BJ (cell line): Measurements from ENCODE around the gene LCTL. TPM values are rescaled to one million over a fixed set of nuclear protein-coding genes. Genes with fewer than 3 reads are reported as not detected.
A peak's percentile ranks its signal among the peaks of the same experiment; 100 is the strongest.

Experiments used
- CTCF ChIA-PET: fragments of 350-600 bp; formaldehyde crosslinking; extraction: SDS; loops from one replicate; lab custom pipeline; 2021; ENCODE audit warnings: antibody characterized with exemption, inconsistent platforms; lab: Yijun Ruan, JAX
- POLR2A ChIA-PET: fragments of 300-600 bp; sonication (Branson Sonifier 250); formaldehyde crosslinking; extraction: SDS; loops from one replicate; lab custom pipeline; 2021; ENCODE audit warnings: antibody characterized with exemption; lab: Charles Lee
- DNase-seq: peaks from one replicate; pipeline ENCODE4 v3.0.0-alpha.2; 2011; ENCODE audit warnings: low read depth
- H3K27me3 ChIP-seq: 2 replicates; pipeline ENCODE4 v1.6.0; 2011; ENCODE audit warnings: low read length; ENCODE audit not compliant: control insufficient read depth, insufficient read depth
- H3K36me3 ChIP-seq: 2 replicates; pipeline ENCODE4 v1.5.1; 2011; ENCODE audit warnings: low read length; ENCODE audit not compliant: control insufficient read depth, insufficient read depth
- H3K4me3 ChIP-seq: 2 replicates; pipeline ENCODE4 v1.5.1; 2011; ENCODE audit warnings: low read depth, mild to moderate bottlenecking, control low read depth, low read length
- polyA plus RNA-seq: library from polyadenylated mRNA; depleted of rRNA; stranded (reverse); fragments of >200 nt; gene quantifications from 2 replicates; pipeline ENCODE4 v1.2.3, GENCODE V29; 2011
- TF ChIP-seq, protein P1 (sequence below): IDR thresholded peaks from 2 replicates; pipeline ENCODE4 v1.5.1; 2011; ENCODE audit warnings: low read depth, mild to moderate bottlenecking, control low read depth, inconsistent platforms, low read length, moderate library complexity; ENCODE audit not compliant: insufficient read depth

Gene LCTL
- polyA plus RNA-seq, 1 experiment, result 0.17 TPM

DNA sequence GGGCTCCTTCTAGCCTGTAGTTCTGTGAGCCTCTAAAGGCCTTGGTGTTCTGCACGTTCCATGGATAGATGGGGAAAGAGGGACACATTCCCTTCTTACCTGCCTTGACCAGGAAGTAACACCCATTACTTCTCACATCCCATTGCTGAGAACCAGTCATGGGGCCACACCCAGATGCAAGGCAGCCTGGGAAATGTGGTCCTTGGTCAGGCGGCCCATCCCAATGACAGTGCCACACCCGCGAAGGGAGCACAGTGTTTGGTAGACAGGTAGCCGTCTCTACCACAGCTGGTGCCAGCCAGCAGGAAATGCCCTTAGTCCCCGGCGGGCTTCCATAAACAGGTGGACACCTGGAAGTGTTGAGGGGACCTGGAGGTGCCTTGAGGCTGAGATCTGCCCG is 23.2 kb upstream of the LCTL start:
- DNase-seq, result no peak
- Histone ChIP-seq H3K36me3 (no peaks in the 10 kb centered on the region), H3K4me3 (no peak overlapping the region), H3K27me3 (peaks cover 18% of the 10 kb centered on the region)
- CTCF ChIA-PET, result no interaction called here
- POLR2A ChIA-PET, result no interaction called here
- TF ChIP-seq, protein P1, sequence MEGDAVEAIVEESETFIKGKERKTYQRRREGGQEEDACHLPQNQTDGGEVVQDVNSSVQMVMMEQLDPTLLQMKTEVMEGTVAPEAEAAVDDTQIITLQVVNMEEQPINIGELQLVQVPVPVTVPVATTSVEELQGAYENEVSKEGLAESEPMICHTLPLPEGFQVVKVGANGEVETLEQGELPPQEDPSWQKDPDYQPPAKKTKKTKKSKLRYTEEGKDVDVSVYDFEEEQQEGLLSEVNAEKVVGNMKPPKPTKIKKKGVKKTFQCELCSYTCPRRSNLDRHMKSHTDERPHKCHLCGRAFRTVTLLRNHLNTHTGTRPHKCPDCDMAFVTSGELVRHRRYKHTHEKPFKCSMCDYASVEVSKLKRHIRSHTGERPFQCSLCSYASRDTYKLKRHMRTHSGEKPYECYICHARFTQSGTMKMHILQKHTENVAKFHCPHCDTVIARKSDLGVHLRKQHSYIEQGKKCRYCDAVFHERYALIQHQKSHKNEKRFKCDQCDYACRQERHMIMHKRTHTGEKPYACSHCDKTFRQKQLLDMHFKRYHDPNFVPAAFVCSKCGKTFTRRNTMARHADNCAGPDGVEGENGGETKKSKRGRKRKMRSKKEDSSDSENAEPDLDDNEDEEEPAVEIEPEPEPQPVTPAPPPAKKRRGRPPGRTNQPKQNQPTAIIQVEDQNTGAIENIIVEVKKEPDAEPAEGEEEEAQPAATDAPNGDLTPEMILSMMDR, result no peak

DNA sequence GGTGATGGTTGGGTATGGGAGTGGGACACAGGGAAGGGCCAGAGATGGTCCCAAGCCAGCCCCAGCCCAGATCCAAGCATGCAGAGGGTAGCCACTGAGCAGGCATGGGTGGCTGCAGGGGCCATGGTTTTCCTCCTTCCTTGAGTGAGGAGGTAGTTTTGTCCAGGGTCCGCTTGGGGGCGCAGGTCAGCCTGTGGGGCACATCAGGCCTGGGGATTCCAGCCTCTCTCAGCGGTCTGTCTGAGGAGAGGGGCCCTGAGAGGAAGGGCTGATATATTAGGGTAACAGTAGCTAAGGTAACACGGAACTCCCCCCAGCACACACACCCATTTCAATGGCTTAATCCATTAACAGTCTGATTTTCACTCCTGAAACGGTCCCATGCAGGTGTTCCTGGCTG is 22.7 kb upstream of the LCTL start:
- ChIA-PET CTCF (no interaction called here), POLR2A (no interaction called here)
- TF ChIP-seq, protein P1, result 0 out of 2 replicates have a peak, but pooled peaks have one; percentile 13
- Histone ChIP-seq H3K27me3 (peaks cover 18% of the 10 kb centered on the region), H3K36me3 (no peaks in the 10 kb centered on the region), H3K4me3 (no peak overlapping the region)
- no peak for DNase-seq

DNA sequence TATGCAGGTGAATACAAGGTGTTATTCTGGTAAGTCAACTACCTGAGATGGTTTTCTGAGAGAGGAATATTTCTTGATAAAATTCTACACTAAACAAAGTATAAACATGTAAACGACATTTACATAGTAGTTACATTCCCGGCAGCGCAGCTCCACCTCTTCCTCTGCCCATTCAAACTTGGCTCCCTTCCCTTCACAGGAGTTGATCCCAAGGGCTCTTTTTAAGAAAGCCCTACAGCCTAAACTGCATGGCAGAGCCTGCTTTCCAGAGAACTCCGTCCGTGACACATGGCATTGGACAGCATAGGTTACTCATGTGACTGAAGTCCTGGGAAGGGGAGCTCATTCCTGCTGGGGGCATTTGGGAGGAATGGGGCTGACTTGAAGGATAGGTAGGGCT is 22.0 kb upstream of the LCTL start:
- POLR2A ChIA-PET, result no interaction called here
- CTCF ChIA-PET, result no interaction called here
- Histone ChIP-seq H3K4me3 (no peak overlapping the region), H3K36me3 (no peaks in the 10 kb centered on the region), H3K27me3 (peaks cover 18% of the 10 kb centered on the region)
- TF ChIP-seq, protein P1, result no peak
- no peak for DNase-seq

DNA sequence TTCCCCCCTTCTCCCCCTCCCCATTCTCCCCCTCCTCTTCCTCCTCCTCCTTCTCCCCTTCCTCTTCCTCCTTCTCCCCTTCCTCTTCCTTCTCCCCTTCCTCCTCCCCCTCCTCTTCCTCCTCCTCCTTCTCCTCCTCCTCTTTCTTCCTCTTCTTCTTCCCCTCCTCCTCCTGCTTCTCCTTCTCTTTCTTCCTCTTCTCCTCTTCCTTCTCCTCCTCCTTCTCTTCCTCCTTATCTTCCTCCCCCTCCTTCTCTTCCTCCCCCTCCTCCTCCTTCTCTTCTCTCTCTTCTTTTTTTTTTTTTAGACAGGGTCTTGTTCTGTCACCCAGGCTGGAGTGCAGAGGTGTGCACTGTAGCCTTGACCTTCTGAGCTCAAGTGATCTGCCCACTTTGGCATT is 21.2 kb upstream of the LCTL start:
- peaks cover 18% of the 10 kb centered on the region for H3K27me3 ChIP-seq
- POLR2A ChIA-PET, result no interaction called here
- no peaks in the 10 kb centered on the region for H3K36me3 ChIP-seq
- CTCF ChIA-PET, result no interaction called here
- TF ChIP-seq, protein P1, result no peak
- H3K4me3 ChIP-seq, result no peak overlapping the region
- DNase-seq, result no peak

DNA sequence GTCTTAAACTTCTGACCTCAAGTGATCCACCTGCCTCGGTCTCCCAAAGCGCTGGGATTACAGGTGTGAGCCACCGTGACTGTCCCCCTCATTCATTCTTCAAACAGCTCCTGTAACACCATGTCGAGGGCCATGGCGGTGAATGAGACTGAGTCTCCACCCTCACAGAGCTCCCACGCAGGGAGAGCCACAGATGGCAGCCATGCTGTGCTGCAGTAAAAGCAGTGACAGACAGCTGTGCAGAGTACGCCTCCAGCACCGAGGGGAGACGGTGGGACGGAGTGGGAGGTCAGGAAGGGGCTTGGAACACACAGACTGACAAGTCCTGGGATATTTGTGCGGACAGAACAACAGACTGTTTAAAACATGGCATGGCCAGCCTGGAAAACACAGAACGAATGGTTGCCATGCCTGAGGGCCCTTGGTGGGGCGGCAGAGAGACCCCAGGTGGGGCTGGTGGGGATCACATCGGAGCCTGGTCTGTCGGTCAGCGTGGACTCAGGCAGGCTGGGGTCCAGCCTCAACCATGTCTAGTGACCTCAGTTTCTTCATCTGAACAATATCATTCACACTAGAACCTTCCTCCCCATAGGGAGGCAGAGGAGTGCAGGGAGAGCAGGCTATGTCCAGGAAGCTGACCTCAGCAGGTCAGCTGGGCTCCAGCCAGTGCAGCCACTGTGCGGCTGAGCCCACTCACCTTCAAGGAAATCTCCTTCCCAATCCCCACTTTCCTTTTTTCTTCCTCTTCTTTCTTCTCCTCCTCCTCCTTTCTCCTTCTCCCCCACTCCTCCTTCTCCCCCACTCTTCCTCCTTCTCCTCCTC is 20.6 kb upstream of the LCTL start:
- DNase-seq, result no peak
- Histone ChIP-seq H3K36me3 (no peaks in the 10 kb centered on the region), H3K27me3 (peaks cover 18% of the 10 kb centered on the region), H3K4me3 (no peak overlapping the region)
- TF ChIP-seq, protein P1, result no peak
- ChIA-PET CTCF (interaction anchor here (1.0 kb wide), 1 partner anchor 19 kb away, joined by 3 read pairs; no protein-coding TSS in a partner anchor), POLR2A (no interaction called here)
